Gastrocnemius medialis (tissue), 4 donors: ENCODE results near the gene SLC35F1.

Experiments used
- POLR2A ChIP-seq, 2 donors: fragments of 450-650 bp; IDR thresholded peaks; one replicate each; pipeline ENCODE4 v1.6.1; 2017; ENCODE audit warnings: antibody characterized with exemption in 2 of 2, mild to moderate bottlenecking in 2 of 2, moderate library complexity in 2 of 2
- TF ChIP-seq, protein P1 (sequence below), 5 experiments: fragments of 450-650 bp in 3 of 5; fragments of 200-600 bp in 2 of 5; sonication (generic) in 2 of 5; IDR thresholded peaks in 4 of 5; conservative IDR thresholded peaks in 1 of 5; 1 replicate in 4 of 5; 2 replicates in 1 of 5; pipeline ENCODE4 v1.5.1; 2016 to 2019; ENCODE audit warnings: antibody characterized with exemption in 5 of 5, mild to moderate bottlenecking in 3 of 5, moderate library complexity in 3 of 5

DNA sequence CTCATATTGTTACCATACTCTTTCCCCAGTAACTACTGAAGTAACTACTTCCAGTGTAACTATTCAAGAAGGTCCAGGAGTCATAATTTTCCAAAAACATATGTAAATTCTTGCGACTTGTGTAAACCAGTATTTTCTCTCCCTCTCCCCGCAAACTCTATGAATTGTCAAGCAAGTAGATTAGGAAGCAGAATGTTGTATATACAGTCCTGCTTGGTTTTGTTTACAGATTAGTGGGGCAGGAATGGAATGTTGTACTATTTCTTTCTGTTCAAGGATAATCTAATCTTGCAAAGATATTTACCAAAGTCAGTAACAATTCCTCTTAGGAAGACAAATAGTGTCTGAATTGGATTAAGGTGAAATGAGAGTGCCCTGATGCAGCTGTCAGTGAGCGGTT, 406.1 kb downstream of the SLC35F1 start:
- no peak for TF ChIP-seq POLR2A (IDR thresholded peaks at IDR 0.05)
- TF ChIP-seq, protein P1, sequence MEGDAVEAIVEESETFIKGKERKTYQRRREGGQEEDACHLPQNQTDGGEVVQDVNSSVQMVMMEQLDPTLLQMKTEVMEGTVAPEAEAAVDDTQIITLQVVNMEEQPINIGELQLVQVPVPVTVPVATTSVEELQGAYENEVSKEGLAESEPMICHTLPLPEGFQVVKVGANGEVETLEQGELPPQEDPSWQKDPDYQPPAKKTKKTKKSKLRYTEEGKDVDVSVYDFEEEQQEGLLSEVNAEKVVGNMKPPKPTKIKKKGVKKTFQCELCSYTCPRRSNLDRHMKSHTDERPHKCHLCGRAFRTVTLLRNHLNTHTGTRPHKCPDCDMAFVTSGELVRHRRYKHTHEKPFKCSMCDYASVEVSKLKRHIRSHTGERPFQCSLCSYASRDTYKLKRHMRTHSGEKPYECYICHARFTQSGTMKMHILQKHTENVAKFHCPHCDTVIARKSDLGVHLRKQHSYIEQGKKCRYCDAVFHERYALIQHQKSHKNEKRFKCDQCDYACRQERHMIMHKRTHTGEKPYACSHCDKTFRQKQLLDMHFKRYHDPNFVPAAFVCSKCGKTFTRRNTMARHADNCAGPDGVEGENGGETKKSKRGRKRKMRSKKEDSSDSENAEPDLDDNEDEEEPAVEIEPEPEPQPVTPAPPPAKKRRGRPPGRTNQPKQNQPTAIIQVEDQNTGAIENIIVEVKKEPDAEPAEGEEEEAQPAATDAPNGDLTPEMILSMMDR (IDR thresholded peaks at IDR 0.05 in 4 of 5, conservative IDR thresholded peaks at IDR 0.05 in 1 of 5), result no peak
